Glutamatergic neuron (in vitro differentiated cells): Measurements from ENCODE around the gene C7orf25. TPM values are rescaled to one million over a fixed set of nuclear protein-coding genes. Genes with fewer than 3 reads are reported as not detected.

ENCODE experiments used
- DNase-seq: peaks from one replicate; pipeline ENCODE4 v3.0.0; 2022
- H3K27ac Mint-ChIP-seq: one replicate; pipeline ENCODE4 v1.8.0; 2020; ENCODE audit warnings: mild to moderate bottlenecking, mixed read lengths, inconsistent platforms; ENCODE audit not compliant: unreplicated experiment
- H3K27me3 Mint-ChIP-seq: one replicate; pipeline ENCODE4 v1.8.0; 2020; ENCODE audit warnings: mild to moderate bottlenecking, moderate library complexity, mixed read lengths, inconsistent platforms; ENCODE audit not compliant: unreplicated experiment
- H3K36me3 Mint-ChIP-seq: one replicate; pipeline ENCODE4 v1.8.0; 2020; ENCODE audit warnings: mild to moderate bottlenecking, mixed read lengths, inconsistent platforms; ENCODE audit not compliant: unreplicated experiment
- H3K4me1 Mint-ChIP-seq: one replicate; pipeline ENCODE4 v1.8.0; 2020; ENCODE audit warnings: mild to moderate bottlenecking, low read depth, mixed read lengths, inconsistent platforms; ENCODE audit not compliant: unreplicated experiment
- H3K4me3 Mint-ChIP-seq: one replicate; pipeline ENCODE4 v1.8.0; 2020; ENCODE audit warnings: mild to moderate bottlenecking, mixed read lengths, inconsistent platforms; ENCODE audit not compliant: unreplicated experiment
- H3K9me3 Mint-ChIP-seq: one replicate; pipeline ENCODE4 v1.8.0; 2020; ENCODE audit warnings: mild to moderate bottlenecking, moderate library complexity, mixed read lengths, inconsistent platforms; ENCODE audit not compliant: unreplicated experiment
- CTCF ChIP-seq: fragments of 200-600 bp; sonication (generic); IDR thresholded peaks from one replicate; pipeline ENCODE4 v1.5.0; 2021; ENCODE audit not compliant: partially characterized antibody, unreplicated experiment
- total RNA-seq: library from RNA; stranded (reverse); fragmentation: NEBNext Ultra II Directional; extraction: Animal tissue kit (Norgen Biotek cat#: 25700); gene quantifications from one replicate; pipeline ENCODE4 v1.2.1, GENCODE V29; 2021; ENCODE audit not compliant: unreplicated experiment

C7orf25 gene
- total RNA-seq, 1 donor from 2014 or later = 3.6 TPM

- Mint-ChIP-seq H3K27me3 (peaks cover 2% of the 10 kb centered on the region), H3K27ac (no peak overlapping the region), H3K4me3 (no peak overlapping the region), H3K9me3 (no peaks in the 10 kb centered on the region), H3K36me3 (no peaks in the 10 kb centered on the region), H3K4me1 (peaks cover 8% of the 10 kb centered on the region)
- no peak for TF ChIP-seq CTCF
- DNase-seq = no peak
Measured at GRCh38 chr7:42913591-42913990, 1.7 kb upstream of the C7orf25 start.

DNA sequence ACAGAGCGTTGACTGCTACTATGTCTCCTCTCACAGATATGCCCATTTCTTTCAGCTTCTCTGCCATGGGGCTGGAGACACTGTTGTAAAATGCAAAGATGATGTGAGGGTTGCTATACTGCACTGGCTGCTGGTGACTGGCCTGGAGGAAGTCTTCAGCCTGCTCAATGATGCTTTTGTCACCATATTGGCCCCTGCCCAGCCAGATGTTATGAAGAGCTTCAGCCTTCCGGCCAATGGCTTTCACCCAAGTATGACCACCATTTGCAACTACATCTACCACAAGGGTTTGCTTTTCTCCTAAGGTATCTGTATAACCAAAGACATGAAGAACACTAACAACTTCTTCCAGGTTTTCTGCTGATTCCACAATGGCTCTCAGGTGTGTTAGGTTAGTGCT is 1.6 kb downstream of the C7orf25 start:
- no peak overlapping the region for H3K27ac Mint-ChIP-seq
- H3K4me1 Mint-ChIP-seq = peaks cover 15% of the 10 kb centered on the region
- H3K36me3 Mint-ChIP-seq = no peaks in the 10 kb centered on the region
- TF ChIP-seq CTCF = no peak
- peaks cover 2% of the 10 kb centered on the region for H3K27me3 Mint-ChIP-seq
- no peak for DNase-seq
- no peak overlapping the region for H3K4me3 Mint-ChIP-seq
- H3K9me3 Mint-ChIP-seq = peaks cover 2% of the 10 kb centered on the region

- Mint-ChIP-seq H3K4me3 (no peak overlapping the region), H3K36me3 (no peaks in the 10 kb centered on the region), H3K9me3 (peaks cover 2% of the 10 kb centered on the region), H3K27me3 (peaks cover 2% of the 10 kb centered on the region), H3K4me1 (peaks cover 12% of the 10 kb centered on the region), H3K27ac (no peak overlapping the region)
- DNase-seq = no peak
- no peak for TF ChIP-seq CTCF
Measured at GRCh38 chr7:42907316-42907715, 4.6 kb downstream of the C7orf25 start.

DNA sequence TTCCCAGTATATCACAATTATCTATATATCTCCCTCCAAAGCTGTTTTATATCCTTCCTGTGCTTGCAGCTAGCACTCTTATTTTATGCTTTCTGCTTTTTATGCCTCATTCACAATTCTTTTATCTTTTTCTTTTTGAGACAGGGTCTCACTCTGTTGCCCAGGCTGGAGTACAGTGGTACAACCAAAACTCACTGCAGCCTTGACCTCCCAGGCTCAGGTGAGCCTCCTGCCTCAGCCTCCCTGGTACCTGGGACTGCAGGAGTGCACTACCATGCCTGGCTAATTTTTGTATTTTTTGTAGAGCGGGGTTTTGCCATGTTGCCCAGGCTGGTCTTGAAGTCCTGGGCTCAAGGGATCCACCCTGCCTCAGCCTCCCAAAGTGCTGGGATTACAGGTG is 5.7 kb downstream of the C7orf25 start:
- H3K27ac Mint-ChIP-seq = no peak overlapping the region
- peaks cover 11% of the 10 kb centered on the region for H3K4me1 Mint-ChIP-seq
- TF ChIP-seq CTCF = no peak
- DNase-seq = no peak
- H3K9me3 Mint-ChIP-seq = peaks cover 2% of the 10 kb centered on the region
- H3K36me3 Mint-ChIP-seq = no peaks in the 10 kb centered on the region
- peaks cover 2% of the 10 kb centered on the region for H3K27me3 Mint-ChIP-seq
- no peak overlapping the region for H3K4me3 Mint-ChIP-seq

DNA sequence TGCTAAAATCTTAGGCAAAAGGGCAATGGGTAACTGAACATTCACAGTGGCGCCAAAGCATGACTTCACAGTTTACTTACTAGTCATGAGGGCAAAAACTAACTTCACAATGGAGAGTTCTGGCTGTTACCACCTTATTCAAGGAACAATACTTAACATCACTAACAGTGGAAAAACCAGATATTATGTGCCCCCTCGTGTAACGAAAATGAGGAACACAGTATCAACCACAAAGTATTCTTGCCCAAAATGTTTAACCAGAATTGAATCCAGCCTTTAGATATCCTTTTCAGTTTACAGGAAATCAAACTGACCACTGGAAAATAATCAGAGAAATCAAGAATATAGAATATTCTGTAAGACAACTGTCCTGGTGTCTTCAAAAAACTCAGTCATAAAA is 9.5 kb downstream of the C7orf25 start:
- Mint-ChIP-seq H3K27me3 (no peaks in the 10 kb centered on the region), H3K4me3 (no peak overlapping the region), H3K4me1 (no peaks in the 10 kb centered on the region), H3K36me3 (no peaks in the 10 kb centered on the region), H3K9me3 (peaks cover 2% of the 10 kb centered on the region), H3K27ac (no peak overlapping the region)
- no peak for TF ChIP-seq CTCF
- DNase-seq = no peak
